Activated CD8-positive, alpha-beta T cell treated with anti-CD3 and anti-CD28 coated beads for 36 hours (primary cell): Measurements from ENCODE around the gene SIK2. TPM values are rescaled to one million over a fixed set of nuclear protein-coding genes. Genes with fewer than 3 reads are reported as not detected.

Source experiments
- ATAC-seq: fragments of 200-7000 bp; cut with Tn5 transposase; one replicate; pipeline ENCODE4 v1.10.0; 2021; ENCODE audit warnings: mild to moderate bottlenecking, moderate library complexity
- CTCF ChIA-PET: fragments of 350-600 bp; sonication (Branson Sonifier 250); formaldehyde crosslinking; loops from one replicate; lab custom pipeline; 2021; ENCODE audit warnings: antibody characterized with exemption; lab: Charles Lee
- POLR2A ChIA-PET: fragments of 350-600 bp; sonication (Branson Sonifier 250); formaldehyde crosslinking; loops from one replicate; lab custom pipeline; 2021; ENCODE audit warnings: antibody characterized with exemption; lab: Charles Lee
- DNase-seq: peaks from one replicate; pipeline ENCODE4 v3.0.0-alpha.2; 2020
- H3K27ac Mint-ChIP-seq: one replicate; pipeline ENCODE4 v1.8.0; 2021; ENCODE audit warnings: mild to moderate bottlenecking, mixed read lengths
- H3K27me3 Mint-ChIP-seq: one replicate; pipeline ENCODE4 v1.8.0; 2021; ENCODE audit warnings: mixed read lengths
- H3K36me3 Mint-ChIP-seq: one replicate; pipeline ENCODE4 v1.8.0; 2021; ENCODE audit warnings: low read depth, mixed read lengths
- H3K4me1 Mint-ChIP-seq: one replicate; pipeline ENCODE4 v1.8.0; 2021; ENCODE audit warnings: low read depth, mixed read lengths
- H3K4me3 Mint-ChIP-seq: one replicate; pipeline ENCODE4 v1.8.0; 2021; ENCODE audit warnings: mild to moderate bottlenecking, moderate library complexity, mixed read lengths
- H3K9me3 Mint-ChIP-seq: one replicate; pipeline ENCODE4 v1.8.0; 2021; ENCODE audit warnings: mixed read lengths
- intact Hi-C: fragments of 100-400 bp; cut with micrococcal nuclease; formaldehyde crosslinking; loops from one replicate; pipeline ENCODE4 v1.10.0; 2022
- total RNA-seq, 2 experiments: library from RNA; stranded (reverse); gene quantifications; one replicate each; pipeline ENCODE4 v1.2.3, GENCODE V29; 2021
- TF ChIP-seq, protein P1 (sequence below): fragments of 200-600 bp; IDR thresholded peaks from one replicate; pipeline ENCODE4 v1.8.0; 2022; ENCODE audit warnings: antibody characterized with exemption, mild to moderate bottlenecking

SIK2 gene
- total RNA-seq, 2 experiments from 2014 or later, result 7.4 to 8.0 TPM

DNA sequence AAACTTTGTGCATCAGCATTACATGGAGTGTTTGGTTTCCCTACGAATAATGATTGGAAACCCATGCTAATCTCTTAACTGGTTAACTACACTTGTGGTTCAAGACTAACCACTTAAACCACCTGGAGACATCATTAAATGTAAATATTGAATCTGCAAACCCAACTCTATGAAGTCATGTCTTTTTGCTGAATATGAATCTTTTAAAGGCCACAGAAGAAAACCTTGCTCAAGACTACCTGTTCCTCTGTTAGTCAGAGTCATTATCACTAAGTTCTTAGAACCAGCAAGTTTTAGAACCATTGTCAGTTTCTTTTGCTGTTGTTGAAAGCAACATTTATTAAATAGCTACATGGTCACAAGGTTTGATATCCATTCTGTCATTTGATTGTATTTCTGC lies 70.7 kb downstream of the SIK2 start:
- ATAC-seq (no peak), DNase-seq (no peak)
- H3K4me3 Mint-ChIP-seq, result no peak overlapping the region
- H3K4me1 Mint-ChIP-seq, result peaks cover 9% of the 10 kb centered on the region
- POLR2A ChIA-PET, result no interaction called here
- TF ChIP-seq, protein P1, sequence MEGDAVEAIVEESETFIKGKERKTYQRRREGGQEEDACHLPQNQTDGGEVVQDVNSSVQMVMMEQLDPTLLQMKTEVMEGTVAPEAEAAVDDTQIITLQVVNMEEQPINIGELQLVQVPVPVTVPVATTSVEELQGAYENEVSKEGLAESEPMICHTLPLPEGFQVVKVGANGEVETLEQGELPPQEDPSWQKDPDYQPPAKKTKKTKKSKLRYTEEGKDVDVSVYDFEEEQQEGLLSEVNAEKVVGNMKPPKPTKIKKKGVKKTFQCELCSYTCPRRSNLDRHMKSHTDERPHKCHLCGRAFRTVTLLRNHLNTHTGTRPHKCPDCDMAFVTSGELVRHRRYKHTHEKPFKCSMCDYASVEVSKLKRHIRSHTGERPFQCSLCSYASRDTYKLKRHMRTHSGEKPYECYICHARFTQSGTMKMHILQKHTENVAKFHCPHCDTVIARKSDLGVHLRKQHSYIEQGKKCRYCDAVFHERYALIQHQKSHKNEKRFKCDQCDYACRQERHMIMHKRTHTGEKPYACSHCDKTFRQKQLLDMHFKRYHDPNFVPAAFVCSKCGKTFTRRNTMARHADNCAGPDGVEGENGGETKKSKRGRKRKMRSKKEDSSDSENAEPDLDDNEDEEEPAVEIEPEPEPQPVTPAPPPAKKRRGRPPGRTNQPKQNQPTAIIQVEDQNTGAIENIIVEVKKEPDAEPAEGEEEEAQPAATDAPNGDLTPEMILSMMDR, result no peak
- H3K36me3 Mint-ChIP-seq, result peaks cover 27% of the 10 kb centered on the region
- no peak overlapping the region for H3K27ac Mint-ChIP-seq
- H3K9me3 Mint-ChIP-seq, result no peaks in the 10 kb centered on the region
- CTCF ChIA-PET, result no interaction called here
- H3K27me3 Mint-ChIP-seq, result no peaks in the 10 kb centered on the region
- intact Hi-C loops, result no loop called here

DNA sequence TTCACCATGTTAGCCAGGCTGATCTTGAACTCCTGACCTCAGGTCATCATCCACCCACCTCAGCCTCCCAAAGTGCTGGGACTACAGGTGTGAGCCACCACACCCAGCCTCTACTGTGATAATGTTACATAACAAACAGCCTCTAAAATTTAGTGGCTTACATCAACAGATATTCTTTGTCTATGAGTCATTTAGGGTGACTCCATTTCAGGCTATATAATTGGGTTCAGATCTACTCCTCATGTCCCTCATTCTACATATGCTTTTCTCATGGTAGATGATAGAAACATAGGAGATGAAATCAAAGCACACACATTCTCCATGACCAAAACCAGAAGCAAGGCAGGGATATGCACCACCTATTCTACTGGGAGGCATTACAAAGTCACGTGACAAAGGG lies 72.7 kb downstream of the SIK2 start:
- ATAC-seq (no peak), DNase-seq (no peak)
- ChIA-PET POLR2A (interaction anchor here (0.6 to 0.9 kb wide), 2 partner anchors 10 to 484 kb away, joined by 3 to 4 read pairs; no protein-coding TSS in a partner anchor), CTCF (interaction anchor here (0.7 to 2.1 kb wide), 3 partner anchors 15 to 70 kb away, joined by 3 to 5 read pairs (median 4); no protein-coding TSS in a partner anchor)
- TF ChIP-seq, protein P1, result no peak
- no peak overlapping the region for H3K4me3 Mint-ChIP-seq
- no peaks in the 10 kb centered on the region for H3K9me3 Mint-ChIP-seq
- H3K27me3 Mint-ChIP-seq, result no peaks in the 10 kb centered on the region
- intact Hi-C loops, result no loop called here
- H3K27ac Mint-ChIP-seq, result no peak overlapping the region
- H3K36me3 Mint-ChIP-seq, result peaks cover 27% of the 10 kb centered on the region
- H3K4me1 Mint-ChIP-seq, result peaks cover 6% of the 10 kb centered on the region

DNA sequence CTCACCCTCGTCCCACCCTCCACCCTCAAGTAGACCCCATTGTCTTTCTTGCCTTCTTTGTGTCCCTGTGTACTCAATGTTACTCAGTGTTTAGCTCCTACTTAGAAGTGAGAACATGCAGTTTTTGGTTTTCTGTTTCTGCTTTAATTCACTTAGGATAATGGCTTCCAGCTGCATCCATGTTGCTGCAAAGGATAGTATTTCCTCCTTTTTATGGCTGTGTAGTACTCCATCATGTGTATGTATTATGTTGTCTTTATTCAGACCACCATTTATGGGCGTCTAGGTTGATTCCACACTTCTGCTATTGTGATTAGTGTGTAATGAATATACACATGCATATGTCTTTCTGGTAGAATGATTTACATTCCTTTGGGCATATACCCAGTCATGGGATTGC lies 73.6 kb downstream of the SIK2 start:
- Mint-ChIP-seq H3K27ac (no peak overlapping the region), H3K4me1 (peaks cover 6% of the 10 kb centered on the region), H3K27me3 (no peaks in the 10 kb centered on the region), H3K9me3 (no peaks in the 10 kb centered on the region), H3K36me3 (peaks cover 24% of the 10 kb centered on the region), H3K4me3 (no peak overlapping the region)
- TF ChIP-seq, protein P1, result no peak
- intact Hi-C loops, result no loop called here
- POLR2A ChIA-PET, result interaction anchor here (0.9 to 1.0 kb wide), 2 partner anchors 9 to 89 kb away, joined by 3 to 4 read pairs; no protein-coding TSS in a partner anchor
- ATAC-seq, result no peak
- CTCF ChIA-PET, result interaction anchor here (0.9 to 2.1 kb wide), 3 partner anchors 16 to 74 kb away, joined by 3 to 5 read pairs (median 4); no protein-coding TSS in a partner anchor
- no peak for DNase-seq

DNA sequence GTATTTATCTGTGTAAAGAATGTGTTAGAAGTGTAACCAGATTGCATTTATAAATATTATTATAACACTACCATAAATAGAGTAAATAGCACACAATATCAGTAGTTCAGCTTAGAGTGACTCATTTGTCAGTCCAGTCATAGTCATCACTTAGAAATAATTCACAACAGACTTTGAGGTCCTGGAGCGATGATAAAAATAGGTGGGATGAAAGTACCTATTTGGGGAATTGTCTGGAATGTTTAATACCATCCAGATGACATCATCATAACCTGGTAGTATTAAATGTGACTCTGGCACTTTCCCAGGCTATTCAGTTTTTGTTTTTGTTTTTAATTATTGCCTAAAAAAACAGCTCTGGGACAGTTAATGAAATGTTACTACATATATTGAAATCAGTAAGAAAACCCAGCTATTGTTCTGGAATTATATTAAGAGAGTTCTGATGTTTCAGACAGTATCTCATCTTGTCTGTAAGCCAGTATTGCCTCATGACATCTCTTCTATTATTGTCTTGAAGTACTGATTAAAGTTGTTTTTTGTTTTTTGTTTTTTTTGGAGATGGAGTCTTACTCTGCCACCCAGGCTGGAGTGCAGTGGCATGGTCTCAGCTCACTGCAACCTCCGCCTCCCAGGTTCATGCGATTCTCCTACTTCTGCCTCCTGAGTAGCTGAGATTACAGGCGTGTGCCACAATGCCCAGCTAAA lies 74.8 kb downstream of the SIK2 start:
- ChIA-PET CTCF (interaction anchor here (2.1 kb wide), 1 partner anchor 73 kb away, joined by 5 read pairs; no protein-coding TSS in a partner anchor), POLR2A (interaction anchor here (0.7 to 1.0 kb wide), 2 partner anchors 88 to 218 kb away, joined by 3 read pairs; no protein-coding TSS in a partner anchor)
- Mint-ChIP-seq H3K9me3 (no peaks in the 10 kb centered on the region), H3K36me3 (peaks cover 18% of the 10 kb centered on the region), H3K4me3 (no peak overlapping the region), H3K4me1 (peaks cover 6% of the 10 kb centered on the region), H3K27me3 (no peaks in the 10 kb centered on the region), H3K27ac (no peak overlapping the region)
- intact Hi-C loops, result no loop called here
- DNase-seq, result no peak
- TF ChIP-seq, protein P1, result no peak
- no peak for ATAC-seq
